ENCODE data around the gene MAMDC4.

DNA sequence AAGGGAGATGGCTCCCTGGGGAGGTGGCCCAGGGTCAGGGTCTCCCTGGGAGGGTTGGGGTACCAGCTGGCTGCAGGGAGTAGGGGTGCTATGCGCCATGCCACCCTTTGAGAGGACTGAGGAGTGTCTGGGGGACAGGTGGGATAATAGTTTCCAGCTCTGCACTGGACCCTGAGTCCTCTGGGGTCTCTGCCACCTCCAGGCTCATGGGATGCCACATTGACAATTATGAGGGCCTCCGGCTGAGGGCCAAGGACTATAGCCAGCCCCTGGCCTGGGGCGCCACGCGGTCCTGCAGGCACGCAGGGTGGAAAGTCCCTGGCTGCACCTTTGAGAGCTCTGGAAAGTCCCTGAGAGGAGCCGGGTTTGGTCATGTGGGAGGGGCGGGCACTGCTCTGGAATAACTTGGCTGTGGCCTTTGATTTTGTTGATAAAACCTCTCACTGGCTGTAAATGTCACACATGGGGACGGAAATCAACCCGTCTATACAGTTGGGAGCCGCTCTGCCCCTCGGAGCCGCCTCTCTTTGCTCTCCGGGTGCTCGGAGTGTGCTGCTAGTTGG is 50.2 kb downstream of the MAMDC4 start:
- TF ChIP-seq SP1 (IDR thresholded peaks at IDR 0.05) = no peak
- TF ChIP-seq ARNT (IDR thresholded peaks at IDR 0.05) = no peak
